ENCODE results near the gene MED1.

The MED1 gene

GRCh38 chr17:39359994-39360393, 91.1 kb downstream of the MED1 start:
- DNase-seq = no peak

DNA sequence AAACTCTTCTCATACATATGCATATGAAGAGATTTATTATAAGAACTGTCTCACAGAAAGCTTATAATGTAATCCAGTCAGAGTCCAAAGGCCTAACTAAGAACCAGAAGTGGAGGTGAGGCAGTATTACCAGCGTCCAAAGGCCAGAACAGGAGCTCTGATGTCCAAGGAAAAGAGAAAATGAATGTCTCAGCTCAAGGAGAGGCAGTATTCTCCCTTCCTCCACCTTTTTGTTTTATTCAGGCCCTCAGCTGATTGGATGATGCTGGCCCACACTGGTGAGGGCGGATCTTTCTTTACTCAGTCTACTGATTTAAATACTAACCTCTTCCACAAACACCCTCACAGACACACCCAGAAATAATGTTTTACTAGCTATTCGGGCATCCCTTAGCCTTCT, 93.1 kb downstream of the MED1 start:
- DNase-seq = no peak

- DNase-seq = no peak
Measured at GRCh38 chr17:39357488-39357887, 93.6 kb downstream of the MED1 start.
